HCT116 (cell line): ENCODE results near the gene P2RX1. TPM values are rescaled to one million over a fixed set of nuclear protein-coding genes. Genes with fewer than 3 reads are reported as not detected.

Experiments
- ATAC-seq: fragments of 200-7000 bp; cut with Tn5 transposase; 2 replicates; pipeline ENCODE4 v1.9.1; 2020; ENCODE audit warnings: mild to moderate bottlenecking, moderate library complexity
- BruUV-seq: library from RNA; stranded (reverse); fragments of 400-500 nt; replicated peaks from 2 replicates; lab custom pipeline; 2021; lab: Mats Ljungman, UMichigan
- CTCF ChIA-PET: fragments of 300-600 bp; sonication (Branson Sonifier 250); formaldehyde crosslinking; loops from one replicate; lab custom pipeline; 2021; ENCODE audit warnings: antibody characterized with exemption; lab: Charles Lee
- POLR2A ChIA-PET: fragments of 300-600, 350-600 bp; sonication (Branson Sonifier 250); formaldehyde crosslinking; loops from one replicate; lab custom pipeline; 2021; ENCODE audit warnings: antibody characterized with exemption; lab: Charles Lee
- RAD21 ChIA-PET, 2 experiments: fragments of 300-600 bp; sonication (Branson Sonifier 250); formaldehyde crosslinking; loops; one replicate each; lab custom pipeline; 2023; ENCODE audit warnings: low total read pairs in 2 of 2; ENCODE audit not compliant: uncharacterized antibody in 2 of 2, unreplicated experiment in 2 of 2, low non-redundant PET in 1 of 2; lab: Charles Lee
- DNase-seq: peaks from one replicate; pipeline ENCODE4 v3.0.0-alpha.2; 2010; ENCODE audit warnings: low read depth, low spot score
- H2AFZ ChIP-seq: fragments of 200-600 bp; shearing (Covaris generic), sonication (generic); 2 replicates; pipeline ENCODE4 v1.6.1; 2017; ENCODE audit warnings: low read depth, mixed run types, mixed read lengths, antibody characterized with exemption, low read length; ENCODE audit not compliant: poor library complexity, severe bottlenecking
- H3K27ac ChIP-seq: 2 replicates; pipeline ENCODE4 v1.5.1; 2012; ENCODE audit warnings: low read depth, low read length
- H3K27me3 ChIP-seq: fragments of 200-600 bp; sonication (generic); 2 replicates; pipeline ENCODE4 v1.6.1; 2016; ENCODE audit warnings: mixed run types, low read length, mixed read lengths; ENCODE audit not compliant: insufficient read depth
- H3K36me3 ChIP-seq, 2 experiments: fragments of 200-500 bp in 1 of 2; fragments of 200-600 bp in 1 of 2; sonication (Bioruptor generic) in 1 of 2; sonication (generic) in 1 of 2; 2 replicates each; pipeline versions ENCODE4 v1.5.1 to v1.6.1; 2014 to 2016; ENCODE audit warnings: low read length in 2 of 2, inconsistent platforms in 1 of 2, mixed read lengths in 1 of 2, mixed run types in 1 of 2; ENCODE audit not compliant: insufficient read depth in 2 of 2, control insufficient read depth in 1 of 2
- H3K4me1 ChIP-seq, 2 experiments: fragments of 200-600 bp in 1 of 2; sonication (generic) in 1 of 2; 2 replicates each; pipeline versions ENCODE4 v1.5.1 to v1.6.1; 2012 to 2017; ENCODE audit warnings: low read length in 2 of 2, inconsistent platforms in 1 of 2, mild to moderate bottlenecking in 1 of 2, mixed read lengths in 1 of 2, mixed run types in 1 of 2, moderate library complexity in 1 of 2; ENCODE audit not compliant: insufficient read depth in 2 of 2, control insufficient read depth in 1 of 2
- H3K4me2 ChIP-seq: fragments of 200-600 bp; sonication (generic); 2 replicates; pipeline ENCODE4 v1.6.1; 2017; ENCODE audit warnings: mixed run types, low read length, mixed read lengths
- H3K4me3 ChIP-seq, 2 experiments: fragments of 200-600 bp in 1 of 2; sonication (generic) in 1 of 2; replicated peaks in 1 of 2; 2 replicates each; pipeline ENCODE4 v1.5.1; 2011 to 2016; ENCODE audit warnings: low read length in 2 of 2, control low read depth in 1 of 2, low read depth in 1 of 2, mild to moderate bottlenecking in 1 of 2, mixed read lengths in 1 of 2, mixed run types in 1 of 2
- H3K79me2 ChIP-seq: fragments of 200-600 bp; sonication (generic); 2 replicates; pipeline ENCODE4 v1.6.1; 2017; ENCODE audit warnings: mild to moderate bottlenecking, mixed run types, low read length, moderate library complexity, mixed read lengths; ENCODE audit not compliant: insufficient read depth
- H3K9ac ChIP-seq: fragments of 200-600 bp; sonication (generic); 2 replicates; pipeline ENCODE4 v1.6.1; 2016; ENCODE audit warnings: low read length, mixed read lengths
- H3K9me2 ChIP-seq: fragments of 200-600 bp; sonication (generic), shearing (Covaris generic); 2 replicates; pipeline ENCODE4 v1.6.1; 2017; ENCODE audit warnings: mixed run types, mild to moderate bottlenecking, moderate library complexity; ENCODE audit not compliant: insufficient read depth
- H3K9me3 ChIP-seq, 2 experiments: fragments of 200-500 bp in 1 of 2; fragments of 200-600 bp in 1 of 2; sonication (Bioruptor generic) in 1 of 2; sonication (generic) in 1 of 2; 2 replicates each; pipeline ENCODE4 v1.6.1; 2014 to 2017; ENCODE audit warnings: low read length in 2 of 2, mixed read lengths in 2 of 2, inconsistent platforms in 1 of 2, low read depth in 1 of 2, mild to moderate bottlenecking in 1 of 2, mixed run types in 1 of 2, moderate library complexity in 1 of 2; ENCODE audit not compliant: control insufficient read depth in 1 of 2, insufficient read depth in 1 of 2
- H4K20me1 ChIP-seq: fragments of 200-600 bp; sonication (generic), shearing (Covaris generic); 2 replicates; pipeline ENCODE4 v1.6.1; 2017; ENCODE audit warnings: mixed run types, mild to moderate bottlenecking, moderate library complexity; ENCODE audit not compliant: insufficient read depth
- CBX3 ChIP-seq: IDR thresholded peaks from 2 replicates; pipeline ENCODE4 v1.6.1; 2012; ENCODE audit warnings: low read depth
- CEBPB ChIP-seq: IDR thresholded peaks from 2 replicates; pipeline ENCODE4 v1.6.1; 2012; ENCODE audit warnings: low read depth
- EGR1 ChIP-seq: IDR thresholded peaks from 2 replicates; pipeline ENCODE4 v1.6.1; 2012; ENCODE audit warnings: low read depth
- EZH2 ChIP-seq: fragments of 200-600 bp; sonication (generic); IDR thresholded peaks from 2 replicates; pipeline ENCODE4 v1.6.1; 2017; ENCODE audit warnings: antibody characterized with exemption, mixed run types
- EZH2phosphoT487 ChIP-seq: fragments of 200-600 bp; IDR thresholded peaks from 2 replicates; pipeline ENCODE4 v1.6.1; 2018; ENCODE audit warnings: antibody characterized with exemption, borderline replicate concordance
- FOSL1 ChIP-seq: IDR thresholded peaks from 2 replicates; pipeline ENCODE4 v1.6.1; 2012; ENCODE audit warnings: low read depth
- JUND ChIP-seq: IDR thresholded peaks from 2 replicates; pipeline ENCODE4 v1.6.1; 2012
- POLR2A ChIP-seq: IDR thresholded peaks from 2 replicates; pipeline ENCODE4 v1.7.0; 2011; ENCODE audit warnings: borderline replicate concordance; ENCODE audit not compliant: insufficient read depth, insufficient read length; ENCODE audit errors: extremely low read depth
- POLR2AphosphoS5 ChIP-seq: IDR thresholded peaks from 2 replicates; pipeline ENCODE4 v1.6.1; 2011; ENCODE audit warnings: mild to moderate bottlenecking, low read depth, low read length, moderate library complexity
- SRF ChIP-seq: IDR thresholded peaks from 2 replicates; pipeline ENCODE4 v1.6.1; 2012; ENCODE audit warnings: low read depth
- TCF7L2 ChIP-seq: IDR thresholded peaks from 2 replicates; pipeline ENCODE4 v1.7.0; 2011; ENCODE audit warnings: borderline replicate concordance, inconsistent platforms; ENCODE audit not compliant: insufficient read depth, insufficient read length; ENCODE audit errors: extremely low read depth
- ZBTB33 ChIP-seq: IDR thresholded peaks from 2 replicates; pipeline ENCODE4 v1.6.1; 2011; ENCODE audit warnings: mild to moderate bottlenecking, low read length, moderate library complexity; ENCODE audit not compliant: insufficient replicate concordance; ENCODE audit errors: extremely low read depth
- ZFX ChIP-seq: fragments of 450-650 bp; IDR thresholded peaks from 2 replicates; pipeline ENCODE4 v1.6.1; 2017
- intact Hi-C: fragments of 100-400 bp; cut with micrococcal nuclease; formaldehyde crosslinking; loops from 2 replicates; pipeline ENCODE4 v1.10.0; 2022
- total RNA-seq: library from RNA; stranded (reverse); gene quantifications from one replicate; pipeline ENCODE4 v1.2.1, GENCODE V29; 2021; ENCODE audit not compliant: unreplicated experiment
- TF ChIP-seq, protein P1 (sequence below): IDR thresholded peaks from 2 replicates; pipeline ENCODE4 v1.6.1; 2012
- TF ChIP-seq, protein P2 (sequence below): IDR thresholded peaks from 2 replicates; pipeline ENCODE4 v1.6.1; 2012; ENCODE audit warnings: low read depth
- TF ChIP-seq, protein P3 (sequence below): IDR thresholded peaks from 2 replicates; pipeline ENCODE4 v1.6.1; 2012

Gene P2RX1
- total RNA-seq, 1 experiment from 2014 or later: not detected

DNA sequence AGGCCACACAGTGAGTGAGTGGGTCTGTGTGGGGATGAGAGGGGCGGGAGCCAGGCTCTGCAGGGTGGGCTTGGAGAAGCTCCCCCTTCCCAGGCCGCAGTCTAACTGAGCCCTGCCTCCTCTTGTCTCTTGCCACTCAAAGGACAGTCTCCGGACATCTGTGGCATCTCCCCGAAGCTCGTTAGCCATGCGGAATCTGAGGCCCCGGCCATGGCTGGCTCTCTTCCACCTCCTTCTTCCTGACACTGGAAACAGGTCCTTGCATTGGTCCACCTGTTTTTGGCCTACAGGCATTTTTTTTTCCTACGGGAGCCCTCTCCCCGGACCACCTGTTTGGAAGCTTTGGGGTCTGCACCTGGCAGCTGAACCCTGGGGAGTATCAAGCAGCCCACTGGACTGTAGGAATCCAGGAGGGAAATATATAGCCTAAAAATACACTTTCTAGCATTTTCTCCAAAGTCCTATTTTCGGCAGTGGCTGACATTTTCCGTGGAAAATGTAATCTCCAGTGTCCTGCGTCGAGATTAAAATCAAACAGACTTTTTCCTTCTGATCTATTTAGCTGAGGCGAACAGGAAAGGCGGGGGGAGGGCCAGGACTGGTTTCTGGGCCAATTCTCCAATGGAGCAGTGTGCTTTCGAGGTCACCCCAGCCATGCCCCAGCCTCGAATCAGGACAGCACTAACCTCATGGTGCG is 38.9 kb upstream of the P2RX1 start:
- ChIA-PET POLR2A (no interaction called here), CTCF (no interaction called here)

More for the DNA sequence above, 38.9 kb upstream of the P2RX1 start:
- H4K20me1 ChIP-seq: no peaks in the 10 kb centered on the region
- intact Hi-C loops: no loop called here
- no peaks in the 10 kb centered on the region for H3K27me3 ChIP-seq
- H3K36me3 ChIP-seq: no peaks in the 10 kb centered on the region
- no peak overlapping the region for H3K4me2 ChIP-seq
- no peak overlapping the region for H3K27ac ChIP-seq
- RAD21 ChIA-PET: no interaction called here
- no peaks in the 10 kb centered on the region for H3K9me3 ChIP-seq
- H3K79me2 ChIP-seq: no peaks in the 10 kb centered on the region
- no peak for TF ChIP-seq POLR2AphosphoS5
- TF ChIP-seq SRF: no peak
- TF ChIP-seq, protein P1, sequence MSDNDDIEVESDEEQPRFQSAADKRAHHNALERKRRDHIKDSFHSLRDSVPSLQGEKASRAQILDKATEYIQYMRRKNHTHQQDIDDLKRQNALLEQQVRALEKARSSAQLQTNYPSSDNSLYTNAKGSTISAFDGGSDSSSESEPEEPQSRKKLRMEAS: no peak
- TF ChIP-seq ZBTB33: no peak
- TF ChIP-seq EZH2: no peak
- TF ChIP-seq, protein P2, sequence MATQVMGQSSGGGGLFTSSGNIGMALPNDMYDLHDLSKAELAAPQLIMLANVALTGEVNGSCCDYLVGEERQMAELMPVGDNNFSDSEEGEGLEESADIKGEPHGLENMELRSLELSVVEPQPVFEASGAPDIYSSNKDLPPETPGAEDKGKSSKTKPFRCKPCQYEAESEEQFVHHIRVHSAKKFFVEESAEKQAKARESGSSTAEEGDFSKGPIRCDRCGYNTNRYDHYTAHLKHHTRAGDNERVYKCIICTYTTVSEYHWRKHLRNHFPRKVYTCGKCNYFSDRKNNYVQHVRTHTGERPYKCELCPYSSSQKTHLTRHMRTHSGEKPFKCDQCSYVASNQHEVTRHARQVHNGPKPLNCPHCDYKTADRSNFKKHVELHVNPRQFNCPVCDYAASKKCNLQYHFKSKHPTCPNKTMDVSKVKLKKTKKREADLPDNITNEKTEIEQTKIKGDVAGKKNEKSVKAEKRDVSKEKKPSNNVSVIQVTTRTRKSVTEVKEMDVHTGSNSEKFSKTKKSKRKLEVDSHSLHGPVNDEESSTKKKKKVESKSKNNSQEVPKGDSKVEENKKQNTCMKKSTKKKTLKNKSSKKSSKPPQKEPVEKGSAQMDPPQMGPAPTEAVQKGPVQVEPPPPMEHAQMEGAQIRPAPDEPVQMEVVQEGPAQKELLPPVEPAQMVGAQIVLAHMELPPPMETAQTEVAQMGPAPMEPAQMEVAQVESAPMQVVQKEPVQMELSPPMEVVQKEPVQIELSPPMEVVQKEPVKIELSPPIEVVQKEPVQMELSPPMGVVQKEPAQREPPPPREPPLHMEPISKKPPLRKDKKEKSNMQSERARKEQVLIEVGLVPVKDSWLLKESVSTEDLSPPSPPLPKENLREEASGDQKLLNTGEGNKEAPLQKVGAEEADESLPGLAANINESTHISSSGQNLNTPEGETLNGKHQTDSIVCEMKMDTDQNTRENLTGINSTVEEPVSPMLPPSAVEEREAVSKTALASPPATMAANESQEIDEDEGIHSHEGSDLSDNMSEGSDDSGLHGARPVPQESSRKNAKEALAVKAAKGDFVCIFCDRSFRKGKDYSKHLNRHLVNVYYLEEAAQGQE: no peak
- TF ChIP-seq CBX3: no peak
- TF ChIP-seq JUND: no peak
- no peak for TF ChIP-seq FOSL1
- no peak for TF ChIP-seq TCF7L2
- TF ChIP-seq POLR2A: no peak
- no peak for TF ChIP-seq ZFX
- TF ChIP-seq, protein P3, sequence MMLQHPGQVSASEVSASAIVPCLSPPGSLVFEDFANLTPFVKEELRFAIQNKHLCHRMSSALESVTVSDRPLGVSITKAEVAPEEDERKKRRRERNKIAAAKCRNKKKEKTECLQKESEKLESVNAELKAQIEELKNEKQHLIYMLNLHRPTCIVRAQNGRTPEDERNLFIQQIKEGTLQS: no peak
- no peak for TF ChIP-seq EZH2phosphoT487
- TF ChIP-seq CEBPB: no peak
- no peak for TF ChIP-seq EGR1
- H3K9me2 ChIP-seq: no peaks in the 10 kb centered on the region
- ATAC-seq: no peak
- no peak overlapping the region for H3K4me3 ChIP-seq
- no peak overlapping the region for H3K9ac ChIP-seq
- no peak for DNase-seq
- no peak overlapping the region for H2AFZ ChIP-seq
- peaks cover 12% of the 10 kb centered on the region in 2 experiments for H3K4me1 ChIP-seq
- no TSS peak for BruUV-seq
